H1 (cell line): ENCODE data around the gene AGBL4. TPM values are rescaled to one million over a fixed set of nuclear protein-coding genes. Genes with fewer than 3 reads are reported as not detected.

ENCODE experiments used
- CTCF ChIA-PET: fragments of 300-600 bp; sonication (Branson Sonifier 250); formaldehyde crosslinking; loops from one replicate; lab custom pipeline; 2021; ENCODE audit not compliant: partially characterized antibody; lab: Charles Lee
- POLR2A ChIA-PET: fragments of 300-600 bp; sonication (Branson Sonifier 250); formaldehyde crosslinking; loops from one replicate; lab custom pipeline; 2021; ENCODE audit warnings: inconsistent platforms; ENCODE audit not compliant: partially characterized antibody; lab: Charles Lee
- DNase-seq, 2 experiments: peaks; one replicate each; pipeline versions ENCODE4 v3.0.0 to v3.0.0-alpha.2; 2010 to 2022; ENCODE audit warnings: low spot score in 2 of 2, low read depth in 1 of 2, mixed read lengths in 1 of 2
- FAIRE-seq: peaks from 2 replicates; lab custom pipeline; 2011; peaks lifted over from hg19 to GRCh38; lab: Jason Lieb, UNC
- H2AFZ ChIP-seq: 2 replicates; pipeline ENCODE4 v1.8.1; 2012; ENCODE audit warnings: low read length, inconsistent platforms
- H2AK5ac ChIP-seq: 2 replicates; pipeline ENCODE4 v1.6.1; 2013; ENCODE audit warnings: low read depth, low read length
- H2BK120ac ChIP-seq: replicated peaks from 2 replicates; pipeline ENCODE3; 2013; ENCODE audit warnings: low read depth, low read length, inconsistent platforms
- H2BK12ac ChIP-seq: 2 replicates; pipeline ENCODE4 v1.6.1; 2013; ENCODE audit warnings: low read depth, low read length
- H2BK15ac ChIP-seq: 2 replicates; pipeline ENCODE4 v1.6.1; 2013; ENCODE audit warnings: low read length
- H2BK20ac ChIP-seq: 2 replicates; pipeline ENCODE4 v1.6.1; 2013; ENCODE audit warnings: low read length
- H2BK5ac ChIP-seq: 2 replicates; pipeline ENCODE4 v1.6.1; 2013; ENCODE audit warnings: low read depth, low read length
- H3K14ac ChIP-seq: 2 replicates; pipeline ENCODE4 v1.6.1; 2013; ENCODE audit warnings: inconsistent platforms; ENCODE audit not compliant: insufficient read length
- H3K18ac ChIP-seq: 2 replicates; pipeline ENCODE4 v1.6.1; 2013; ENCODE audit warnings: low read length; ENCODE audit errors: extremely low read depth
- H3K23ac ChIP-seq: 2 replicates; pipeline ENCODE4 v1.6.1; 2013; ENCODE audit warnings: inconsistent platforms; ENCODE audit not compliant: insufficient read length
- H3K23me2 ChIP-seq: 2 replicates; pipeline ENCODE4 v1.6.1; 2013; ENCODE audit warnings: low read depth, low read length
- H3K27ac ChIP-seq: 2 replicates; pipeline ENCODE4 v1.6.1; 2011; ENCODE audit warnings: low read depth, low read length, inconsistent platforms
- H3K27me3 ChIP-seq, 4 experiments: replicated peaks in 1 of 4; 1 replicate in 1 of 4; 2 replicates in 3 of 4; pipeline versions ENCODE4 v1.6.1 to v1.8.1; 2011 to 2013; ENCODE audit warnings: low read length in 3 of 4, mild to moderate bottlenecking in 3 of 4, inconsistent platforms in 2 of 4, mixed read lengths in 2 of 4, moderate library complexity in 1 of 4; ENCODE audit not compliant: control insufficient read depth in 3 of 4, insufficient read depth in 3 of 4; ENCODE audit errors: extremely low read depth in 1 of 4
- H3K36me3 ChIP-seq, 4 experiments: 2 replicates each; pipeline versions ENCODE4 v1.6.1 to v1.8.1; 2011 to 2013; ENCODE audit warnings: mild to moderate bottlenecking in 4 of 4, low read length in 3 of 4, moderate library complexity in 2 of 4, control low read depth in 1 of 4, inconsistent platforms in 1 of 4; ENCODE audit not compliant: insufficient read depth in 4 of 4, control insufficient read depth in 2 of 4
- H3K4ac ChIP-seq: replicated peaks from 2 replicates; pipeline ENCODE3; 2013; ENCODE audit warnings: low read length, low read depth, mixed read lengths, inconsistent platforms; ENCODE audit not compliant: insufficient read length
- H3K4me1 ChIP-seq, 4 experiments: replicated peaks in 1 of 4; 1 replicate in 1 of 4; 2 replicates in 3 of 4; pipeline versions ENCODE4 v1.6.1 to v1.8.1; 2011 to 2013; ENCODE audit warnings: low read length in 3 of 4, inconsistent platforms in 2 of 4, mixed read lengths in 1 of 4; ENCODE audit not compliant: insufficient read depth in 4 of 4, control insufficient read depth in 3 of 4
- H3K4me2 ChIP-seq, 2 experiments: 2 replicates each; pipeline versions ENCODE4 v1.6.1 to v1.8.1; 2011 to 2013; ENCODE audit warnings: low read depth in 2 of 2, low read length in 2 of 2, control low read depth in 1 of 2, inconsistent platforms in 1 of 2, mild to moderate bottlenecking in 1 of 2; ENCODE audit not compliant: insufficient read depth in 1 of 2
- H3K4me3 ChIP-seq, 4 experiments: fragments of 200-600, 300-600 bp in 1 of 4; sonication (generic), shearing (Covaris generic), sonication (Bioruptor Twin) in 1 of 4; 2 replicates each; pipeline versions ENCODE4 v1.5.1 to v1.8.1; 2011 to 2016; ENCODE audit warnings: low read length in 4 of 4, low read depth in 3 of 4, control low read depth in 2 of 4, inconsistent platforms in 2 of 4, mild to moderate bottlenecking in 2 of 4, mixed read lengths in 1 of 4, moderate library complexity in 1 of 4; ENCODE audit not compliant: insufficient read depth in 2 of 4; ENCODE audit errors: extremely low read depth in 1 of 4
- H3K56ac ChIP-seq: replicated peaks from 2 replicates; pipeline ENCODE3; 2013; ENCODE audit warnings: low read depth, mild to moderate bottlenecking, mixed read lengths, low read length, inconsistent platforms; ENCODE audit not compliant: insufficient read length
- H3K79me1 ChIP-seq: 2 replicates; pipeline ENCODE4 v1.6.1; 2013; ENCODE audit warnings: low read depth, low read length, control low read depth
- H3K79me2 ChIP-seq, 2 experiments: 2 replicates each; pipeline versions ENCODE4 v1.6.1 to v1.8.1; 2012 to 2013; ENCODE audit warnings: low read length in 2 of 2, mild to moderate bottlenecking in 2 of 2, inconsistent platforms in 1 of 2; ENCODE audit not compliant: insufficient read depth in 2 of 2, control insufficient read depth in 1 of 2
- H3K9ac ChIP-seq, 4 experiments: replicated peaks in 1 of 4; 1 replicate in 1 of 4; 2 replicates in 3 of 4; pipeline versions ENCODE4 v1.6.1 to v1.8.1; 2011 to 2013; ENCODE audit warnings: low read depth in 3 of 4, low read length in 3 of 4, control low read depth in 2 of 4, mild to moderate bottlenecking in 2 of 4, moderate library complexity in 2 of 4, inconsistent platforms in 1 of 4; ENCODE audit errors: extremely low read depth in 1 of 4
- H3K9me3 ChIP-seq, 2 experiments: 2 replicates each; pipeline versions ENCODE4 v1.6.1 to v1.8.1; 2012 to 2013; ENCODE audit warnings: mild to moderate bottlenecking in 2 of 2, moderate library complexity in 2 of 2, control low read depth in 1 of 2, inconsistent platforms in 1 of 2, low read depth in 1 of 2, low read length in 1 of 2, mixed read lengths in 1 of 2; ENCODE audit not compliant: insufficient read depth in 2 of 2
- H4K20me1 ChIP-seq, 2 experiments: replicated peaks in 1 of 2; 2 replicates each; pipeline versions ENCODE3 to v1.8.1; 2011 to 2013; ENCODE audit warnings: inconsistent platforms in 2 of 2, low read length in 2 of 2, mild to moderate bottlenecking in 1 of 2; ENCODE audit not compliant: insufficient read depth in 2 of 2, control insufficient read depth in 1 of 2
- H4K5ac ChIP-seq: 2 replicates; pipeline ENCODE4 v1.6.1; 2013; ENCODE audit warnings: low read length, low read depth, mixed read lengths, inconsistent platforms; ENCODE audit not compliant: insufficient read length
- H4K8ac ChIP-seq: 2 replicates; pipeline ENCODE4 v1.8.0; 2013; ENCODE audit warnings: mild to moderate bottlenecking, moderate library complexity, low read length, inconsistent platforms; ENCODE audit not compliant: insufficient read depth; ENCODE audit errors: extremely low read depth
- H4K91ac ChIP-seq: replicated peaks from 2 replicates; pipeline ENCODE3; 2013; ENCODE audit warnings: low read length, mixed read lengths, inconsistent platforms; ENCODE audit not compliant: insufficient read length
- CBX8 ChIP-seq: fragments of 300-800, 300-1000 bp; sonication (generic); IDR thresholded peaks from 2 replicates; pipeline ENCODE4 v1.7.1; 2016; ENCODE audit warnings: low read depth, low read length, borderline replicate concordance
- EP300 ChIP-seq, 2 experiments: IDR thresholded peaks; 1 replicate in 1 of 2; 2 replicates in 1 of 2; pipeline ENCODE4 v1.6.1; 2011 to 2012; ENCODE audit warnings: low read depth in 2 of 2, low read length in 2 of 2, mild to moderate bottlenecking in 2 of 2, borderline replicate concordance in 1 of 2, inconsistent platforms in 1 of 2, moderate library complexity in 1 of 2
- EZH2 ChIP-seq: fragments of 200-600 bp; sonication (generic); IDR thresholded peaks from 2 replicates; pipeline ENCODE4 v1.7.1; 2012; ENCODE audit warnings: low read depth, mild to moderate bottlenecking, moderate library complexity, low read length, inconsistent platforms; ENCODE audit not compliant: severe bottlenecking
- GABPA ChIP-seq: IDR thresholded peaks from 2 replicates; pipeline ENCODE4 v1.6.1; 2011; ENCODE audit warnings: mild to moderate bottlenecking, low read length, moderate library complexity, borderline replicate concordance; ENCODE audit not compliant: insufficient read depth
- JUND ChIP-seq: IDR thresholded peaks from 2 replicates; pipeline ENCODE4 v1.6.1; 2011; ENCODE audit warnings: mild to moderate bottlenecking, improper control_type of control experiment, low read length
- MAFK ChIP-seq: IDR thresholded peaks from 2 replicates; pipeline ENCODE4 v1.6.1; 2012; ENCODE audit warnings: low read depth, mild to moderate bottlenecking, improper control_type of control experiment, low read length
- TEAD4 ChIP-seq: IDR thresholded peaks from 2 replicates; pipeline ENCODE4 v1.6.1; 2012; ENCODE audit warnings: low read depth, low read length, inconsistent platforms, mixed read lengths
- WGBS, 2 experiments: shearing (Covaris generic) in 1 of 2; methylation state at CpG; one replicate each; pipeline versions ENCODE4 v1.1.6 to v1.1.7; 2013 to 2015; ENCODE audit warnings: low lambda C conversion rate in 2 of 2, mixed read lengths in 2 of 2, inconsistent platforms in 1 of 2, low coverage in 1 of 2, missing lambda C conversion rate in 1 of 2; ENCODE audit not compliant: insufficient replicate concordance in 2 of 2, insufficient coverage in 1 of 2, insufficient read length in 1 of 2; ENCODE audit errors: extremely low coverage in 1 of 2, missing lambda C conversion rate in 1 of 2; 5-methylcytosine and 5-hydroxymethylcytosine counted together
- polyA plus RNA-seq, 7 experiments: library from polyadenylated mRNA; depleted of rRNA in 3 of 7; stranded (reverse) in 5 of 7; unstranded in 2 of 7; fragments of >200 nt in 5 of 7; fragments of 200-250 nt in 2 of 7; gene quantifications; 1 replicate in 5 of 7; 2 replicates in 1 of 7; 4 replicates in 1 of 7; pipeline versions ENCODE4 v1.2.1 to v1.2.3, GENCODE V29; 2011 to 2013; ENCODE audit warnings: missing spikeins in 2 of 7, mixed read lengths in 2 of 7
- total RNA-seq: library from RNA; stranded (reverse); fragmentation: NEBNext Ultra II Directional; extraction: Animal tissue kit (Norgen Biotek cat#: 25700); gene quantifications from 2 replicates; pipeline ENCODE4 v1.2.1, GENCODE V29; 2021

Gene AGBL4
- total and polyA plus RNA-seq, 2 of the 8 experiments (the other 6 are each of a cell fraction or from before 2014, with no cell fraction given) = 0.41 to 0.45 TPM

GRCh38 chr1:49229555-49229954 lies 794.2 kb downstream of the AGBL4 start:
- no peak overlapping the region for H4K5ac ChIP-seq
- ChIA-PET CTCF (interaction anchor here (0.5 kb wide), 1 partner anchor 64 kb away, joined by 3 read pairs; no protein-coding TSS in a partner anchor), POLR2A (no interaction called here)
- H4K8ac ChIP-seq = no peak overlapping the region
- no peak overlapping the region for H4K91ac ChIP-seq
- no peaks in the 10 kb centered on the region for H3K4me1 ChIP-seq
- H3K36me3 ChIP-seq = no peaks in the 10 kb centered on the region
- no peak for DNase-seq
- H3K4me2 ChIP-seq = no peak overlapping the region
- no peaks in the 10 kb centered on the region for H3K79me1 ChIP-seq
- peaks cover 70 to 84% of the 10 kb centered on the region in 2 experiments for H3K9me3 ChIP-seq
- H2BK20ac ChIP-seq = no peak overlapping the region
- no peak overlapping the region for H3K23ac ChIP-seq
- H3K27me3 ChIP-seq = no peaks in the 10 kb centered on the region
- no peak for TF ChIP-seq EZH2
- no peak for TF ChIP-seq JUND
- TF ChIP-seq TEAD4 = no peak
- TF ChIP-seq MAFK = no peak
- TF ChIP-seq GABPA = no peak
- TF ChIP-seq CBX8 = no peak
- TF ChIP-seq EP300 (IDR thresholded peaks at IDR 0.05; ENCODE audit: borderline replicate concordance in 1 of 2, low read depth in 2 of 2, low read length in 2 of 2) = no peak
- no peak overlapping the region for H2BK15ac ChIP-seq
- no peak overlapping the region for H3K4ac ChIP-seq
- H2AK5ac ChIP-seq = no peak overlapping the region
- FAIRE-seq = no peak
- no peak overlapping the region for H3K56ac ChIP-seq
- H2AFZ ChIP-seq = no peak overlapping the region
- no peaks in the 10 kb centered on the region; the same call in 1 of the 2 replicates for H3K23me2 ChIP-seq
- H3K79me2 ChIP-seq = no peaks in the 10 kb centered on the region
- no peak overlapping the region for H3K27ac ChIP-seq
- no peak overlapping the region for H3K18ac ChIP-seq
- H4K20me1 ChIP-seq = no peaks in the 10 kb centered on the region
- no peak overlapping the region for H3K4me3 ChIP-seq
- no peak overlapping the region for H3K14ac ChIP-seq
- H2BK5ac ChIP-seq = no peak overlapping the region
- WGBS, 2 experiments = 30% methylated on average over 1 of the region's 1 CpG; no CpG with 5 or more reads in 1 of the 2 experiments
- H2BK12ac ChIP-seq = no peak overlapping the region
- no peak overlapping the region for H3K9ac ChIP-seq
- H2BK120ac ChIP-seq = no peak overlapping the region
